ENCODE measurements around the gene SPRY4.
"Not testable (repeated sequence)": the region's sequence is repeated elsewhere in the genome, so short reads cannot be mapped to it uniquely, and the experiment has no call there.

Gene SPRY4

DNA sequence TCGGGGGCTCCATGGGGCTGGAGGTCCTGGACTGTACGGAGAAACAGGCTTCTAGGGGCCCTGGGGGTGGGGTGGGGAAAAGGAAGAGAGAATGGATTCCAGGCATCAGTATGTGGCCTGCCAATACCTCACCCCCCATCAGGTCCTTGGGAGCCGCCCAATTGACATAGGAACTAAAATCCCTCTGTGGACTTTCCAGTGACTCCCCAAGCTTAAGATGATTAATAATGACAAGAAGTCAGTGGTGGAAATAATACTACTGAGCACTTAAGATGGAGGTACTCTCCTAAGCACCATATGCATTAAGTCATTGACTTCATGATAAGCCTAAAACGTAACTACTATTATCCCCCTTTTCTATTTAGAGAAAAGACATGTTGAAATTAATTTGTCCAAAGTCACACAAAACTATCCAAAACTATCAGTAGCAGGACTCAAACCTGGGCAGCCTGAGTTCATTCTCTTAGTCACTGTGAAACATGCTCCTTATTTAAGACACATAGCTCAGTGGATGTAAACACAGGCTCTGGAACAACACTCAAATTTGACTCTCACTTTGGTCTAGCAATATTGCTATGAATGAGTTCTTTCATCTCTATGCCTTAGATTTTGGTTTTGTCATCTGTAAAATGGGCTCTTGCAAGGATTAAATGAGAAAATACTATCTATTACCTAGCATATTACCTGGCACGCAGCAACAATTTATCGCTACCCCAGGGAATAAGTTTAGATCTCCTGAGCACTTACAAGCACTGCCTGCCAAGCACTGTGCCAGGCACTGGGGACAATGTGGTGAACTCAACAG lies 9.5 kb downstream of the SPRY4 start:
- DNase-seq (ENCODE audit: low read depth in 2 of 2), result no peak

DNA sequence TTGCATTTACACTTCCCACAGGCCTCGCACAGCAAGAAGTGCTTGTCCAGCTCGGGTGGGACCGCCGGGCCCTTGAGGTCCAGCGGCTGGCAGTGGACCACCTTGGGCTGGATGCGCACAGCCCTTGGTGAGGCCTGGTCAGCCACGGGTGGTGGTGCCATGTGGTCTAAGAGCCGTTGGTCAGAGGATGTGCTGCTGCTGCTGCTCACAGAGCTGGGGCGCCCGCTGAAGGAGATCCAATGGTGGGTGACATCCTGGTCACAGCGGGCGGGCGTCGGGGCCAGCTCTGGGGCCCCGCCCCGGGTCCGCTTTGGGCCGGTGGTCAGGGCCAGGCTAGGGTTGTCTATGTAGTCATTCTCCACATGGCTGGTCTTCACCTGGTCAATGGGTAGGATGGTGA lies 10.2 kb downstream of the SPRY4 start:
- no peak for DNase-seq (ENCODE audit: low read depth in 2 of 2)

DNA sequence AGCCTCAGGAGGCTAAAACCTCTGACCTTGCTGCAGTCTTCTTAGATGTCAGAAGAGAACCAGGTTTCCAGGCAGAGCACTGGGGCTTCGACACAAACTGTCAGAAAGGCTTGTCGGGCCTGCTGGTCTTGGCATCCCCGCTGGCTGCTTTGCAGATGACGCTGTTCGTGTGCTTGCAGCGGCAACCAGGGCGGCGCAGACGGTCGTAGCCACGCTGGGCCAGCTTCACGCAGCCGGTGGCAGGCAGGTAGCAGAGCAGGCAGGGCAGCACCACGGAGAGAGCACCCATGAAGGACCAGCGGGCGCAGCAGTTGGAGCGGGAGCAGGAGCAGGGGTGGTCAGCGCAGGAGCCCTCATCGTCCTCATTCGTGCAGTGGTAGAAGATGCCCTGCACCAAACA lies 10.7 kb downstream of the SPRY4 start:
- no peak for DNase-seq (ENCODE audit: low read depth in 2 of 2)

DNA sequence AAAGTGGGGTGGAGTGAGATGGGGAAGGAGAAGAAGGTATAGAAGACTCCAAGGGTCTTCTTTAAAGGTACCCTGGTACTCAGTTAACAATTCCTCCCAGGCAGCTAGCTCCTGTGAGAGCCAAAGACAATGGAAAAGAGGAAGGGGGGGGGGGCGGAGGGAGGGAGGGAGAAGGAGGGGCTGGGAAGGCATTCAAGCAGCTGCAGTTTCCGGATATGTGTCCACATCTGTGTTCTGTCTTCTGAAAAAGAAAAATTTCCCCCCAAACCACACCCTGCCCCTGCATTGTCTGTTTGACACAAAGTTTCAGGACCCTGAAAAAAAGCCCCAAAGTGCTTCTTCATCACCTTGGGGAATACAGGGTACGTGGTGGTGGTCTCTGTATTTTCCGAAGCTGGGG lies 11.1 kb downstream of the SPRY4 start:
- DNase-seq (ENCODE audit: low read depth in 2 of 2), result no peak

DNA sequence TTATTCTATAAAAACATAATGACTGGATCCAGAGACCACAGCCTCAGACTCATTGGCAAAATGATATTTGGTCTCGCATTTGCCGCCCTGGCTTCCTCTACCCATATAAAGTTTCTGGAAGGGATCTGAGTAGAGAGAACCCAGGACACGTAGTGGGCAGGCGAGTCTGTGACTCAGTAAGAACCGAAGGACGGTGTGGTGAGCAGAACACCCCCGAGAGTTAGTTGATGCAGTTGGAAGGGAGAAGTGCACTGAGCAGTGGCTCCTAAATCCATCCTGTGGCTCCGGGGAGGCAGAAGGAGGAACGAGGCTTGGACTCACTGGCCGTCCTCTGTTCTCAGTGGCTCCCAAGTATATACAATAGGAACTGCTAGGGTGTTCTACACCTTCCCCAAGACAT lies 11.5 kb downstream of the SPRY4 start:
- DNase-seq (ENCODE audit: low read depth in 2 of 2), result no peak

DNA sequence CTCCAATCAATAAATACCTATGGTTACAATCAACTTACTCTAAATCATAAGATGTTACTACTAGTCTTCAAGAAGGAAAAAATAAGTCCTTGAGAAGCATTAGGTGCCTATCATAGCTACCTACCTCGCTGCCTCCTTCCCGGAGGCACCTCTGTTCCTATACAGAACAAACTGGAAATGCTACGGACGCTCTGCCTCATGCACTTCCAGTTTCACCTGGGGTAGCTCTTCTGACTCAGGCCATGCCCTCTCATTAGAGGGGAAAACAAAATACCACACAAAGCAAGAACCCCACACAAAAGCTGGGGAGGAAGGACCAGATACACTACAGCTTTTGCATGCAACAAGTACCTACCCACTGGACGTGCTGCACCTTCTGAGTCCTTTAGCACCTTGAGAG lies 12.4 kb downstream of the SPRY4 start:
- DNase-seq (ENCODE audit: low read depth in 2 of 2), result no peak

DNA sequence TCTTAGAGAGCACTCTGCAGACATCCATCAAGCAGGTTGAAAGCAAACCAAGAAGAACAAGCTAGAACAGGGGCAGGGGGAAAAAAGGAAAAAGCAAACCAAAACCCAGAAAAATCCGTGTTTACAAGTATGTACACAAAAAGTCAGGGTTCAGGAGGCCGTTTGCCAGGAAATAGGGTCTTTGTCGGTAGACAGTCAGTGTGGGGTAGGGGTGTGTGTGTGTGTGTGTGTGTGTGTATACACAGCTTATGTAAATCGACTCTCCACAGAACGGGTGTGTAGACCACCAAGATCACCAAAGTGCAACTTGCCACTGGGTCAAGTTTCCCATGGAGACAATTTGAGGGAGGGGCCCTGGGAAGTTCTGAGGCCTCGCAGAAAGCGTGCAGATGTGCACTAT lies 13.1 kb downstream of the SPRY4 start:
- DNase-seq (ENCODE audit: low read depth in 2 of 2), result no peak

DNA sequence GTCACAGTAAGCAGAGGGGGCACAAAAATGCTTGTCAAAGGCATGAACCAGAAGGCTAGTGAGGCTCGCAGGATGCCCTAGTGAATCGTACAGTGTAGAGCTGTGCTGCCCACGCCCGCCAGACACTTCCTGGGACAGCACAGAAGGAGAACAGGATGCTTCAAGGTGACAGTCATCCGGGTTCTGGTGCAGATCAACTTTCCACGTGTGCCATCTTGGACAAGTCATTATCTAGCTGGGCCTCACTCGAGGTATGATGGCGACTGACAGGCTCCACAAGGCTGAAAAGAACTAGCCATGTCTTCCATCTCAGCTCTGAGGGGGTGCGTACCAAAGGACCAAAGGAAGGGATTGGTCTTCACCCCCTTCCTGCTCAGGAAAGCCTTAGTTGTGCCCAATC lies 14.0 kb downstream of the SPRY4 start:
- DNase-seq (ENCODE audit: low read depth in 2 of 2), result no peak

DNA sequence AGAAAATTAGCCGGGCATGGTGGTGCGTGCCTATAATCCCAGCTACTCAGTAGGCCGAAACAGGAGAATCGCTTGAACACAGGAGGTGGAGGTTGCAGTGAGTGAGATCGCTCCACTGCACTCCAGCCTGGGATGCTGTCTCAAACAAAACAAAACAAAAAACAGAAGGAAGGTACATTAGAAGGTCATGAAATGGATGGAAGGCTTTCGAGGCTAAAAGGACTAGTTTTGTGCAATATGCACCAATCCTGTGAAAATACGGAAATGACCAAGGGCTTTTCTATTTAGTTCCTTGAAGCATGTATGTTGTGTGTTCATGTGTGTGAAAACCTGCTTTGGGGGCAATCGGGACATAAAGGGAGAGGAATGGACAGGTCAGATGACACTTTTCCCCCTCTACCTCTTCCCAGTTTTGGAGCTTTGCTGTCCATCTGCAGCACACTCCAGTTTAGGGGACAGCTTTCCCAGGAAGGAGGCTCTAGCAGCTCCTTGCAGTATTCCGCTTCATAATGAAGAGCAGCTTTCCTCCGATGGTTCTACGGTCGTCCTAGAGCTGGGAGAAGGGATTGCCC lies 15.0 kb downstream of the SPRY4 start:
- no peak for DNase-seq (ENCODE audit: low read depth in 2 of 2)

DNA sequence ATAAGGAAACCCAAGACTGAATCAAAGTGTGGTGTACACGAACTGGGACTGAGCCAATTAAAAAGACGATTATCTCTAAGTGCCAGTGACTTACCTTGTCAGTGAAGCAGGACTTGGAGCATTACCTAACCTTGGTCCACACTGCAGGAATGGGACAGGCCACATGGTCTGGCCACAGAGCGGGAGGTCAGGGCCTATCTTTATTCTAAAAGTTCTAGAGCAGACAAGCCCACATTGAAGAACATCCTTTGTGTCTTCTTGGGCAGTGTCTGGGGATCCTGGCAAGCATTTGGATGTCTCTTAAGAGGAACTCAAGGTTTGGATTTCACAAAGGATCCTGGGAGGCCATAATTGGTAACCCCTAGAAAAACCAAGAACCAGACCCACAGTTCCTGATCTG lies 16.5 kb downstream of the SPRY4 start:
- no peak for DNase-seq (ENCODE audit: low read depth in 2 of 2)

DNA sequence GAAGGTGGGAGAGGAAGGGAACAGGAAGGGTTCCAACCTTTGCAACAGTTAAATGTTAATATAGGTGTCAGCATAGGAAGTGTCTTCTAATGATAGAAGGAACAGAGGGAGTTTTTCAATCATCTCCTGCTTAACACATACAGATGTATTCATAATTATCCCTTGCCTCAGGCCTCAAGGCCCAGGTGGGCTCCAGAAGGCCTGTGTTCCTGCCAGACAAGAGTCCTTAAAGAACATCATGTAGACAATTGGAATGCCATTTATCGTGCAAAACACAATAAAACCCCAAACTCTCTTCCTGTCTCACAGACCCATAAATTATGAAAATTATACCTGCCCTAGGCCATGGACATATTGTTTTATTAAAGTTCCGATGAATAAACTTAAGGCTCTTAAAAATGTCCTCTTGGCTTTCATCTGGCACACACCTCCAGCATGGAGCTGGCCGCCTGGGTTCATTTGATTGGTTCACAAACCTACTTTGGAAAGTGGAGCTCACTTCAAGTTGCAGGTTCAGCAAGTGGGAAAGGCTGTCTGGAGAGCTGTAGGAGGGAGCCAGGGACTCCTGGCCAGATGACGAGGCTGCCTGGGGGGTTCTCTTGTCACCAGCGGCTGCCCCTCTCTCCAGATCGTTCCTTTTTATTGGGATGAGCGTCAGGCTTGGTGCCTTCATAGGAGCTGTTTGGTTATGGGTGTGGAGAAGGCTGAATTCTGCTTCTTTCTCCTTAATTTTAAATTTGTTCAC lies 17.5 kb downstream of the SPRY4 start:
- DNase-seq (ENCODE audit: low read depth in 2 of 2), result no peak

DNA sequence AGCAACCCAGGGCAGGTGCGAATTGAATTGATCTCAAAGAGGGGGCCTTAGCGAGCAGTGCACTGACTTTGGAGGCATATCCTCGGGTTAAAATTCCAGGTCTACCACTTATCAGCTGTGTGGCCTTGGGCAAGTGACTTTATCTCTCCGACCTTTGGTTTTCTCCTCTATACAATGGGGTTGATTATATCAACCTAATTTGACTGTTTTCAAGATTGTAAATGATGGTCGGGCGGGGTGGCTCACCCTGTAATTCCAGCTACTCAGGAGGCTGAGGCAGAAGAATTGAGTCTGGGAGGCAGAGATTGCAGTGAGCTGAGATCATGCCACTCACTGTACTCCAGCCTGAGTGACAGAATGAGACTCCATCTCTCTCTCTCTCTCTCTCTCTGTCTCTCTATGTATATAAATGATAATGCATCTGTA lies 18.7 kb downstream of the SPRY4 start:
- no peak for DNase-seq (ENCODE audit: low read depth in 2 of 2)

DNA sequence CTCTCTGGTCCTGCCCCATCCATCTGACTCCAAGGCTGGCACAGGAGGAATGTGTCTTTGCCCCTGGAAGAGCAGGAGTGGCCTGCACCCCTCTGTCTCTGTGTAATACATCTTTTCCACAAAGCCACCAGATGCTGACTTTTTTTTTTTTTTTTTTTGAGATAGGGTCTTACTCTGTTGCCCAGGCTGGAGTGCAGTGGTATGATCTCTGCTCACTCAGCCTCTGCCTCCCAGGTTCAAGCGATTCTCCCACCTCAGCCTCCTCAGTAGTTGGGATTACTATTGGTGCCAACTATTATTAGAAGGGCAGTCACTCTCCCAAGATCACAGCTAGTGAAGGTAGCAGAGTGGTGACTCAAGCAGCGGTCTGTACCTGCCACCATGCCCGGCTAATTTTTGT lies 19.6 kb downstream of the SPRY4 start:
- DNase-seq (ENCODE audit: low read depth in 2 of 2), result no peak

DNA sequence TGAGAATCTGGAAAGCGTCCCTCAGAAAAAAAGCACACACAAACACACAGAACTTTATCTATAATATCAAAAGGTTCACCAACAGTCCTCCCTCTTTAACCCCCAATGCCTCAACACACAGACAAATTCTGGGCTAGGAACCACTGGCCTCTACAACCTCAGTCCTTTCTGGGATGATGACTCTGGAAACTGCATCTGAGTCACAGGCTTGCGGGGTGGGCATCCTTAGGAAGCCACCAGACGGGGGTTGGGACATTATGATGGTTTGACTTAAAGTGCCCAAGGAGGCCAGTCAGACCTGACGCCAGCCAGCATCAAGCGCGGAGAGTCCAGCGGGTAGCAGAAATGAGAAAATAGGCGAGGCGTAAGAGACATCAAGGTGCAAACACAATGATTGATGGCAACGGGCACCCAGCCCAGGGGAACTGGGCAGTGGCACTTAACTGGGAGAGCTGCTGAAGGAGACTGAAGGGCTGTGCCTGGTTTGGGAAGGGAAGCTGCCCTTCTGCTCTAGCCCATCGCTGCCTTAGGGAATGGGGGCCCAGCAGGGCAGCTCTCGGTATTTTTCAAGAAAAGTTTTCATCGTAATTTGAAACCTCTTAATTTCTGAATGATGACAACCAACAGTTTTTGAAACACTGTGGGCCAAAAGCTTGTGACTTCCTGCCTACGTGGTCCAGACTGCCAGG lies 20.7 kb downstream of the SPRY4 start:
- no peak for DNase-seq (ENCODE audit: low read depth in 2 of 2)

DNA sequence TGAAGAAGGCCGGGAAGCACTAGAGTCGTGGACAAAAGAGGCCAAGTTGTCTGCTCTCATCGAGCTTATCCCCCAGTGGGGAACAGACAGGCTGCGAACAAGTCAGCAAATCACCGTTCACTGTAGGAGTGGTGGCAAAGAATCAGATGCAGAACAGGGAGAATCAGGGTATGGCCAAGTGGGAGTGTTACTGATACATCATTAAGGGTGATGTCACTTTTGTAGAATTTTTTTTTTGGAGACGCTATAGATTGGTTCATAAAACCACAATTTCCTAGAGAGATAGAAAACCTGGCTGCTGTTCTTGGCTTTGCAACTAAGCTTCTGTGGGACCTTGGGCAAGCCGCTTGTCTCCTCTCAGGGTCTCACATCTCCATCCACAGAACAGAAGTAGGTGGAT lies 21.3 kb downstream of the SPRY4 start:
- DNase-seq (ENCODE audit: low read depth in 2 of 2), result no peak

DNA sequence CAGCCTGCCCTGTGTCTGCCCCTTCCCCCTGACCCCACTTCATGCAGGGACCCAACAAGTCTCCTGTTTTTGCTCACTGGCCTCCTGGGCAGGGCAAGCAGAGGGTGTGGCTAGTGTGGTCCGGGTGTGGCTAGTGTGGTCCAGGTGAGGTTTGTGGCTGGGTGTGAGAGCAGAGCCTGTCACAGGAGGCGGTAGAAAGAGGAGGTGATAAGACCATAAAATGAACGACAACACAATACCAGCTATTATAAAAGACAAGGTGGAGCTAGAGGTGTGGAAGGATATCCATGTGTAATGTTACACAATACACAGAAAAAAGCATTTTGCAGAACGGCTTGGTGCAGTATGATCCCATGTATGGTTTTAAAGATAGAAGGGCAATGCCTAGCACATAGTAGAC lies 23.3 kb downstream of the SPRY4 start:
- DNase-seq (ENCODE audit: low read depth in 2 of 2), result no peak

DNA sequence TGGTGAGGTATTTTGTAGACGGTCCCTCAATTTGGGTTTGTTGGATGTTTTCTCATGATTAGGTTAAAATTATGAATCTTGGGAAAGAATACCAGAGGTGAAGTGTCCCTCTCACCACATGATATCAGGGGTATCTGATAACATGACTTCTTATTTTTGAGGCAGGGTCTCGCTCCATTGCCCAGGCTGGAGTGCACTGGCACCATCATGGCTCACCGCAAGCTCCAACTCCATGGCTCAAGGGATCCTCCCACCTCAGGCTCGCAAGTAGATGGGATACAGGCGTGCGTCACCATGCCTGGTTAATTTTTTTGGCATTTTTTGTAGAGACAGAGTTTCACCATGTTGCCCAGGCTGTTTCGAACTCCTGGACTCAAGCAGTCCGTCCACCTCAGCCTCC lies 24.1 kb downstream of the SPRY4 start:
- DNase-seq (ENCODE audit: low read depth in 2 of 2), result no peak

DNA sequence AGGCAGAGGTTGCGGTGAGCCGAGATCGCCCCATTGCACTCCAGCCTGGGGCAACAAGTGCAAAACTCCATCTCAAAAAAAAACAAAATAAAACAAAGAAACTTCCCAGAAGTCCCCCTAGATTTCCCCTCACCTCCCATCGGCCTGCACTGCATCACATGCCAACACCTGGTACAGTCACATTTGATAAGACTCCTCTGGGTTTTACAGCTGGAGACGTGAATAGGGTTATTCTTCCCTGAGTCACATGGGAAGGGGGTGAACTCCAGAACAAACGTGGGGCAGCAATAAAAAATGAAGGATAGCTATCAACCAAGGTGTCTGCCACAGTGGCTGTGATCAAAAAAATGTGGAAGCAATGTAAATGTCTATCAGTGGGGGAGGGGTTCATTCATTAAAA lies 26.0 kb downstream of the SPRY4 start:
- DNase-seq (ENCODE audit: low read depth in 2 of 2), result no peak

DNA sequence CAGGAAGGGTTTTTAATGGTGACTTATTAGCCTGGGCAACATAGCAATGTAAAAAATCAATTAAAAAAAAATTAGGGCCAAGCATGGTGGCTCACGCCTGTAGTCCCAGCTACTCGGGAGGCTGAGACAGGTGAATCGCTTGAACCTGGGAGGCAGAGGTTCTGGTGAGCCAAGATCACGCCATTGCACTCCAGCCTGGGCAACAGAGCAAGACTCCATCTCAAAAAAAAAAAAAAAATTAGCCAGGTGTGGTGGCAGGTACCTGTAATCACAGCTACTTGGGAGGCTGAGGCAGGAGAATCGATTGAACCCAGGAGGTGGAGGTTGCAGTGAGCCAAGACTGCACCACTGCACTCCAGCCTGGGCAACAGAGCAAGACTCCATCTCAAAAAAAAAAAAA lies 27.0 kb downstream of the SPRY4 start:
- DNase-seq (ENCODE audit: low read depth in 2 of 2), result not testable (repeated sequence)

DNA sequence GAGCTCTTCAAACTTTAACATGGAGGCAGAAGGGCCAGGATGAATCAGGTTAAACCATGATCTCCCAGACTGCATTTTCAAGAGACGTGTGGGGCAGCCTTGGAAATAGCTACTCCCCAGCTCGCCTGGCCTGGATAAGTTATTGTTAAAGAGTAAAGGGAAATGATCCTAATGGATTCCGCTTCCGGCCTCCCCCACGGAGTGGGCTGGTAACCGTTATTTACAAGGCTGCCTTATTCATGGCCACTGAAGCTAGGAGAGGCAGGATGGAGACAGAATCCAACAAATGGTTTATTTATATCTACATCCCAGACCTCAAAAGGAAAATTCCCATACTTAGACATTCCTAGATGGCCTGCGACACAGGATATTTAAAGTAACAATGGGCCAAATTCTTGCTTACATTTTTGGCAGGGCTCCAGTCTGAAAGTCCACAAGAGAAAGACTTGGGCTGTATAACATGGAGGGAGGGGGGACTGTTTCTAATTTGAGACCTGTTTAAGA lies 27.9 kb downstream of the SPRY4 start:
- no peak for DNase-seq (ENCODE audit: low read depth in 2 of 2)

DNA sequence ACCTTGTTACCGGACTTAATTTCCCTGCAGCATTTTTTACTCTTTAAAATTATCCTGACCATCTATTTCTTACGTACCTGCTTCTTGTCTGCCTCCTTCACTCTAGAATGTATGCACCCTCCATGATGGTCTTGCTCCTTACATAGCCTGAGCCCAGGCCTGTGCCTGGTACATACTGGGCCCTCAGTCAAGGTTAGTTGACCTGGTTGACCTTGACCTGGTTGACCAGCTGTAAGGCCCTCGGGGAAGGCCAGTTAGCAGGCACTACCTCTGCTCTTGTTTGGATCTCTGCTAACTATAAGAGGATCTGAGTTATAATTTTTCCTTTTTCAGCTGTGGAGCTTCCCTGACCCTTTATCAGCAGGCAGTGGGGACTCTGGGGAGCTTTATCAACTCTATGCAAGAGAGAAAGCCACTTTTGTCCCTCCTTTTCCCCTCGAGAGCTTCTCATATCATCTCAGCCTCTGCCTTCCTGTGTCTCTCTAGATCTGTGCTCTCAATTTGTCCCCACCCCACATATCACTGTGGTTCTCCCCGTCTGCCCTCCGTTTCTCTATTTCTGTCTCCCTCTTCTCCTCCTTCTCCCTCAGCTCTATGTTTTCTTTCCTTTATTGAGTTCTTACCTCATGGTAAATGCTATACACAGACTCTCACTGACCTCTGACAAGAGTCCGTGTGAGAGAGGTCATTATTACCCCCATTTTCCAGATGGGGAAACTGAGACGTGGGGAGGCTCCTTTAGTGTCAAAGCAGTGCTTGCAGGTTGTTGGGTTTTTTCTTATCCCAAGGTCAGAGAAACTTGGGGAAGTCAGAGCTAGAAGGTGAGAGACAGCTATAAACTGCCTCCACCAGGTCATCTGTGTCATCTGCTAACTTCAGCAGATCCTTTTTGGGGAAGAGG lies 28.6 kb downstream of the SPRY4 start:
- no peak for DNase-seq (ENCODE audit: low read depth in 2 of 2)

Measured in stimulated activated CD4-positive, alpha-beta T cell treated with anti-CD3 and anti-CD28 coated beads, Interleukin-1b, Interleukin-23, amount 100 ng/mL, for 4 hours (primary cell).